IMR-90 (cell line): ENCODE data around the gene SNED1. TPM values are rescaled to one million over a fixed set of nuclear protein-coding genes. Genes with fewer than 3 reads are reported as not detected.

Source experiments
- ATAC-seq: fragments of 200-7000 bp; cut with Tn5 transposase; 2 replicates; pipeline ENCODE4 v1.9.1; 2020; ENCODE audit warnings: low read depth, mild to moderate bottlenecking, moderate library complexity
- BruUV-seq: library from RNA; stranded (reverse); fragments of 400-500 nt; replicated peaks from 2 replicates; lab custom pipeline; 2021; lab: Mats Ljungman, UMichigan
- CTCF ChIA-PET: fragments of 300-600 bp; formaldehyde crosslinking; extraction: SDS; loops from one replicate; lab custom pipeline; 2021; ENCODE audit warnings: antibody characterized with exemption; lab: Yijun Ruan, JAX
- POLR2A ChIA-PET: fragments of 300-600 bp; sonication (Branson Sonifier 250); formaldehyde crosslinking; loops from one replicate; lab custom pipeline; 2022; ENCODE audit warnings: antibody characterized with exemption; ENCODE audit not compliant: unreplicated experiment; lab: Charles Lee
- DNase-seq: peaks from one replicate; pipeline ENCODE4 v3.0.0; 2013
- H2AFZ ChIP-seq: replicated peaks from 2 replicates; pipeline ENCODE3; 2013; ENCODE audit warnings: low read length, mild to moderate bottlenecking; ENCODE audit not compliant: poor library complexity
- H2AK5ac ChIP-seq: 2 replicates; pipeline ENCODE4 v1.6.1; 2013; ENCODE audit warnings: low read depth, low read length, inconsistent platforms
- H2AK9ac ChIP-seq: replicated peaks from 2 replicates; pipeline ENCODE3; 2013; ENCODE audit warnings: mild to moderate bottlenecking, low read depth, low read length, moderate library complexity; ENCODE audit not compliant: poor library complexity
- H2BK120ac ChIP-seq: 2 replicates; pipeline ENCODE4 v1.6.1; 2013; ENCODE audit warnings: low read depth, low read length, inconsistent platforms
- H2BK15ac ChIP-seq: 3 replicates; pipeline ENCODE4 v1.6.1; 2013; ENCODE audit warnings: low read depth, low read length, inconsistent platforms
- H2BK20ac ChIP-seq: 2 replicates; pipeline ENCODE4 v1.6.1; 2013; ENCODE audit warnings: low read depth, mild to moderate bottlenecking, inconsistent platforms, low read length, moderate library complexity
- H2BK5ac ChIP-seq: 2 replicates; pipeline ENCODE4 v1.6.1; 2013; ENCODE audit warnings: mild to moderate bottlenecking, low read depth, low read length, inconsistent platforms; ENCODE audit not compliant: poor library complexity, severe bottlenecking
- H3K14ac ChIP-seq: replicated peaks from 2 replicates; pipeline ENCODE4 v1.6.1; 2013; ENCODE audit warnings: low read depth, low read length, inconsistent platforms
- H3K18ac ChIP-seq: 2 replicates; pipeline ENCODE4 v1.6.1; 2013; ENCODE audit warnings: low read depth, low read length, control low read depth
- H3K23ac ChIP-seq: 2 replicates; pipeline ENCODE4 v1.6.1; 2013; ENCODE audit warnings: low read depth, low read length, inconsistent platforms
- H3K27ac ChIP-seq: 2 replicates; pipeline ENCODE4 v1.5.1; 2013; ENCODE audit warnings: mild to moderate bottlenecking, control low read depth, low read length; ENCODE audit not compliant: insufficient read depth
- H3K27me3 ChIP-seq: 2 replicates; pipeline ENCODE4 v1.6.1; 2013; ENCODE audit warnings: low read length; ENCODE audit not compliant: control insufficient read depth, insufficient read depth
- H3K36me3 ChIP-seq: 2 replicates; pipeline ENCODE4 v1.6.1; 2013; ENCODE audit warnings: low read length, mixed read lengths; ENCODE audit not compliant: control insufficient read depth, insufficient read depth
- H3K4ac ChIP-seq: 2 replicates; pipeline ENCODE4 v1.6.1; 2013; ENCODE audit warnings: low read depth, low read length, inconsistent platforms
- H3K4me1 ChIP-seq: 2 replicates; pipeline ENCODE4 v1.6.1; 2013; ENCODE audit warnings: low read length, mixed read lengths; ENCODE audit not compliant: control insufficient read depth, insufficient read depth
- H3K4me2 ChIP-seq: 2 replicates; pipeline ENCODE4 v1.6.1; 2013; ENCODE audit warnings: low read depth, mild to moderate bottlenecking, control low read depth, low read length, moderate library complexity
- H3K4me3 ChIP-seq: 2 replicates; pipeline ENCODE4 v1.5.1; 2013; ENCODE audit warnings: low read depth, mild to moderate bottlenecking, control low read depth, low read length, moderate library complexity; ENCODE audit not compliant: insufficient read depth
- H3K56ac ChIP-seq: 2 replicates; pipeline ENCODE4 v1.6.1; 2013; ENCODE audit warnings: low read length, inconsistent platforms; ENCODE audit not compliant: insufficient read depth; ENCODE audit errors: extremely low read depth
- H3K79me1 ChIP-seq, 2 experiments: 2 replicates each; pipeline ENCODE4 v1.6.1; 2013; ENCODE audit warnings: low read length in 2 of 2, inconsistent platforms in 1 of 2, low read depth in 1 of 2
- H3K9ac ChIP-seq: 2 replicates; pipeline ENCODE4 v1.6.1; 2013; ENCODE audit warnings: low read depth, low read length, control low read depth
- H3K9me1 ChIP-seq: 2 replicates; pipeline ENCODE4 v1.6.1; 2013; ENCODE audit warnings: low read length, inconsistent platforms; ENCODE audit not compliant: insufficient read depth
- H3K9me3 ChIP-seq: 2 replicates; pipeline ENCODE4 v1.6.1; 2013; ENCODE audit warnings: low read length; ENCODE audit not compliant: control insufficient read depth, insufficient read depth
- H4K20me1 ChIP-seq: 2 replicates; pipeline ENCODE4 v1.6.1; 2013; ENCODE audit warnings: low read length, inconsistent platforms; ENCODE audit not compliant: insufficient read depth
- H4K5ac ChIP-seq: 2 replicates; pipeline ENCODE4 v1.6.1; 2013; ENCODE audit warnings: mild to moderate bottlenecking, low read depth, low read length, control low read depth
- H4K8ac ChIP-seq, 2 experiments: 2 replicates each; pipeline ENCODE4 v1.6.1; 2013; ENCODE audit warnings: low read depth in 2 of 2, low read length in 2 of 2, control low read depth in 1 of 2, inconsistent platforms in 1 of 2
- H4K91ac ChIP-seq: 2 replicates; pipeline ENCODE4 v1.6.1; 2013; ENCODE audit warnings: low read depth, low read length, inconsistent platforms; ENCODE audit not compliant: insufficient read depth
- CTCF ChIP-seq: conservative IDR thresholded peaks from 2 replicates; pipeline ENCODE4 v1.5.1; 2012; ENCODE audit warnings: mild to moderate bottlenecking, low read depth, low read length, improper control_type of control experiment
- MXI1 ChIP-seq: IDR thresholded peaks from 2 replicates; pipeline ENCODE4 v1.6.1; 2012; ENCODE audit warnings: low read depth, mild to moderate bottlenecking, low read length, moderate library complexity, borderline replicate concordance
- RAD21 ChIP-seq: IDR thresholded peaks from 2 replicates; pipeline ENCODE4 v1.6.1; 2012; ENCODE audit warnings: low read length, improper control_type of control experiment
- RFX5 ChIP-seq: IDR thresholded peaks from 2 replicates; pipeline ENCODE4 v1.8.0; 2012; ENCODE audit warnings: low read depth, mild to moderate bottlenecking, low read length, moderate library complexity
- WGBS, 2 experiments: methylation state at CpG; one replicate each; pipeline versions ENCODE4 v1.1.5 to v1.1.7; 2013; ENCODE audit warnings: missing lambda C conversion rate in 2 of 2; ENCODE audit not compliant: insufficient read length in 1 of 2; ENCODE audit errors: extremely low coverage in 2 of 2; 5-methylcytosine and 5-hydroxymethylcytosine counted together
- dilution Hi-C: fragments of 300-500 bp; cut with HindIII; formaldehyde crosslinking; loops from one replicate; pipeline ENCODE4 v1.14.3; 2018; ENCODE audit warnings: low sequenced_read_pairs; ENCODE audit not compliant: unreplicated experiment
- in situ Hi-C: fragments of 300-500 bp; cut with MboI; formaldehyde crosslinking; loops from 3 replicates; pipeline ENCODE4 v1.14.3; 2019; ENCODE audit warnings: low sequenced_read_pairs, inconsistent platforms, mixed read lengths
- intact Hi-C: fragments of 100-400 bp; cut with micrococcal nuclease; formaldehyde crosslinking; loops from 2 replicates; pipeline ENCODE4 v1.10.0; 2022
- polyA plus RNA-seq, 3 experiments: library from polyadenylated mRNA; depleted of rRNA; stranded (reverse); fragments of >200 nt; gene quantifications; 2 replicates each; pipeline ENCODE4 v1.2.3, GENCODE V29; 2012; ENCODE audit warnings: low replicate concordance in 1 of 3
- total RNA-seq: library from RNA; depleted of rRNA; stranded (reverse); fragments of >200 nt; gene quantifications from 2 replicates; pipeline ENCODE4 v1.2.3, GENCODE V29; 2012

The SNED1 gene
- total and polyA plus RNA-seq, 2 of the 4 experiments (the other 2 are of a cell fraction), result 1.1 to 3.4 TPM

GRCh38 chr2:240988571-240989271 is 9.7 kb upstream of the SNED1 start (continued):
- no peak for TF ChIP-seq RFX5

- WGBS, 2 experiments, result 90% methylated on average over 7 of the region's 17 CpGs; no CpG with 5 or more reads in 1 of the 2 experiments
- H3K23ac ChIP-seq, result no peak overlapping the region
- H3K4ac ChIP-seq, result no peak overlapping the region
- no peak overlapping the region for H3K27ac ChIP-seq
- H3K79me1 ChIP-seq, result no peaks in the 10 kb centered on the region
- no peak overlapping the region for H3K14ac ChIP-seq
- H3K4me3 ChIP-seq, result no peak overlapping the region
- H4K20me1 ChIP-seq, result no peaks in the 10 kb centered on the region
- no peaks in the 10 kb centered on the region for H3K36me3 ChIP-seq
- dilution Hi-C loops (no loop called here), intact Hi-C loops (loop anchor here (2.0 to 10.0 kb wide), 2 partner anchors 139 to 425 kb away; partner anchors contain the start of genes DUSP28 and RNPEPL1), in situ Hi-C loops (loop anchor here (5.0 kb wide), 1 partner anchor 72 kb away; no protein-coding TSS in a partner anchor)
- BruUV-seq, result no TSS peak
- no peak overlapping the region for H2BK20ac ChIP-seq
- no peak overlapping the region for H4K8ac ChIP-seq
- H3K9me3 ChIP-seq, result peaks cover 11% of the 10 kb centered on the region
- no peak overlapping the region for H3K56ac ChIP-seq
- H3K4me1 ChIP-seq, result peaks cover 28% of the 10 kb centered on the region
- DNase-seq (peak; percentile 16), ATAC-seq (no peak)
- no peak overlapping the region for H3K4me2 ChIP-seq
- H2AFZ ChIP-seq, result peak overlapping the region; percentile 56
- peak; percentile 44 for TF ChIP-seq CTCF
- TF ChIP-seq RFX5, result no peak
- TF ChIP-seq MXI1, result no peak
- peak; percentile 43 for TF ChIP-seq RAD21
- peak overlapping the region; percentile 36; the same call in 1 of the 2 replicates for H2BK120ac ChIP-seq
- H2BK5ac ChIP-seq, result no peak overlapping the region
- H4K91ac ChIP-seq, result no peak overlapping the region
- no peak overlapping the region for H3K18ac ChIP-seq
- ChIA-PET CTCF (no interaction called here), POLR2A (no interaction called here)
- H2AK9ac ChIP-seq, result no peak overlapping the region
- H3K9ac ChIP-seq, result no peak overlapping the region
- H2BK15ac ChIP-seq, result peak overlapping the region; percentile 25; the same call in 2 of the 3 replicates
- peaks cover 2% of the 10 kb centered on the region; the same call in 1 of the 2 replicates for H3K27me3 ChIP-seq
- peaks cover 7% of the 10 kb centered on the region; the same call in 1 of the 2 replicates for H3K9me1 ChIP-seq
- peak overlapping the region; percentile 82 for H2AK5ac ChIP-seq
- no peak overlapping the region for H4K5ac ChIP-seq
These were observed 8.8 kb upstream of the SNED1 start for GRCh38 chr2:240989451-240990265.
